Stimulated activated CD8-positive, alpha-beta memory T cell treated with anti-CD3 and anti-CD28 coated beads, Interleukin-4, amount 100 ng/mL, for 48 hours (primary cell): ENCODE results near the gene PUS1.
"Not testable (repeated sequence)": the region's sequence is repeated elsewhere in the genome, so short reads cannot be mapped to it uniquely, and the experiment has no call there.

Experiments
- DNase-seq: peaks from one replicate; pipeline ENCODE4 v3.0.0-alpha.2; 2020

The PUS1 gene

GRCh38 chr12:131963381-131963780 is 34.3 kb downstream of the PUS1 start:
- no peak for DNase-seq

DNA sequence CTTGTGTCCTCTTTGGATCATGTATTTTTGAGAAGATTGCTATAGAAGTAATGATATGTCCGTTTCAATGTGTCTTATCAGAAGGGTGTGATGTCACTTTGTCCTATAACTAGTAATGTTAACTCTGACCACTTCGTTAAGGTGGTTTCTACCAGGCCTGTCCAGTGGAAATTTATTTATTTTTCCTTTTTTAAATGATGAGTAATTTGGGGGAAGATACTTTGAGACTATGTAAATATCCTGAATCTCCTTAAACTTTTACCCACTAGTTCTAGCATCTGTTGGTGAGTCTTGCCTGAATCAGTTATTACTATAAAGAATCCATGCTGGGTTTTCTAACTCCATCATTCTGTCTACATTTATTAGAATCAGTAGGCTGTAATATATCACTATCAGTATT is 36.0 kb downstream of the PUS1 start:
- DNase-seq, result no peak

DNA sequence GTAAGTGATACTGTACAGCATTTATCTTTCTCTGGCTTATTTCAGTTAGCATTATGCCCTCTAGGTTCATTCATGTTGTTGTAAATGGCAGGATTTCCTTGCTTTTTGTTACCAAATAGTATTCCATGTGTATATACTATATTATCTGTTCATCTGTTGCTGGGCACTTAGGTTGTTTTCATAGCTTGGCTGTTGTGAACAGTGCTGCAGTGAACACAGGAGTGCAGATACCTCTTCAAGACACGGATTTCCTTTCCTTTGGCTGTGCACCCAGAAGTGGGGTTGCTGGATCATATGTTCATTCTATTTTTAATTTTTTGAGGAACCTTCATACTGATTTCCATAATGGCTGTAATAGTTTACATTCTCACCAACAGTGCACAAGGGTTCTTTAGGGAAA is 42.1 kb downstream of the PUS1 start:
- DNase-seq, result no peak

DNA sequence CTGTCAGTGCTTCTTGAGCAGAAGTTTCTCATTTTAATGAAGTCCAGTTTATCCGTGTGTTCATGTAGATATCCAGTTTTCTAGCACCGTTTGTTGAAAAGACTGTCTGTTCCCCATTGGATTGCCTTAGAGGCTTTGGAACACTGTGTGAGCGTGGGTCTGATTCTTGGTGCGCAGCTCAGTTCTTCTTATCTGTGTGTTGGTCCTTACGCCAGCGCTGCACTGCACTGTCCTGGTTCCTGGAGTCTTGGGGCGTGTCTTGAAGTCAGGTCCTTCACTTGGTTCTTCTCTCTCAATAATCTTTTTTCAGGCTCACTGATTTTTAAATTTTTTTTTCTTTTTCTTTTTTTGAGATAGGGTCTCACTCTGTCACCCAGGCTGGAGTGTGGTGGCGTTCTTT is 46.2 kb downstream of the PUS1 start:
- no peak for DNase-seq

DNA sequence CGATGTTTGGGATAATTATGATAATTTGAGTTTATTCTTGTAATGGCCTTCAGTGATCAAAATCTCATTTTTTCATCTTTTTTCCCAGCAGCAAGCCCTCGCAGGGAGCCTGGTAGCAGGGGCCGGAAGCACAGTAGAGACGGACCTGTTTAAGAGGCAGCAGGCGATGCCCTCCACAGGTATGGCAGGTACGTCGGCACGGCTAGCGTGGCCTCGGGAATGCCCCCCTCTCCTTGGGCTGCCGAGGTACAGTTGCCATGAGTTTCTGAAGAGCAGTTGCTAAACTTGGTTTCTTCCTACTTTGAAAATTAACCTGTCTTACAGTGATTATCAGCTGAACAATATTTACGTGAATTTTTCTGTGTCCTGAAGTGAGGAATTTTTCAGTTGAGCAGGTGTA is 50.5 kb downstream of the PUS1 start:
- DNase-seq, result no peak

DNA sequence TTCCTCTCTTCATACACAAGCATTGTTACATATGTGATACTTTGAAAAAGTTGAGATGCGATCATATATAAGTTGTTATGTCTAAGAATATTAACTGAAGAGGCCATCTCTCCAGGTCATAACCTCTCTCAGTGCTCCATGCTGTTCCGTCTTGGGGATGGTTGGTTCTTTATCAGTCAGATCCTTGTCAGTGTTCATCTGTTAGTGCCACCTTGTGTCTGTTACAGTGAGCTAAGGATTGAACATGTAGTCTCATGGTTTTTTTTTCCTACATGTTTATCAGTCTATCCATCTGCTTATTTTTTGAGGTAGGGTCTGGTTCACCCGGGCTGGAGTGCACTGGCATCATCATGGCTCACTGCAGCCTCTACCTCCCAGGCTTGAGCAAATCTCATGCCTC is 51.2 kb downstream of the PUS1 start:
- DNase-seq, result no peak

- no peak for DNase-seq
Observed at GRCh38 chr12:131981388-131981787, 52.3 kb downstream of the PUS1 start.

- DNase-seq, result no peak
Observed at GRCh38 chr12:131982041-131982440, 53.0 kb downstream of the PUS1 start.

- no peak for DNase-seq
Observed at GRCh38 chr12:131983026-131983425, 54.0 kb downstream of the PUS1 start.

GRCh38 chr12:131983554-131983953 is 54.5 kb downstream of the PUS1 start:
- no peak for DNase-seq

DNA sequence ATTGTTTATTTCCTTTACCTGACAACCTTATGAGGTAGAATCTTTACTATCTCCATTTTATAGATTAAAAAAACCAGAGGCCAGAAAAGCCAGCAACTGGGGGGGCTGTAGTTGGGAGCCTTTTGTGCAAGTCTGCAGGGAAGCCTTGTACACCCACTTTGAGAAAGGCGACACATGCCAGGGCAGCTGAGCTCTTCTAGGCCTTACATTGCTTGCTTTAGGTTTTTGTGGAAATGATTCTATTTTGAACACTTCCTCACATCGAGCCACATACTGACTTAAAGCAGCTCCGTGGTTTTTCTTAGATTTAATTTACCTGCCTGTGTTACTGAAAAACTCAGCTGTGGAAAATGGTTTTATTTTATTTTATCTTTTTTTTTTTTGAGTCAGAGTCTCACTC is 55.3 kb downstream of the PUS1 start:
- DNase-seq, result no peak

DNA sequence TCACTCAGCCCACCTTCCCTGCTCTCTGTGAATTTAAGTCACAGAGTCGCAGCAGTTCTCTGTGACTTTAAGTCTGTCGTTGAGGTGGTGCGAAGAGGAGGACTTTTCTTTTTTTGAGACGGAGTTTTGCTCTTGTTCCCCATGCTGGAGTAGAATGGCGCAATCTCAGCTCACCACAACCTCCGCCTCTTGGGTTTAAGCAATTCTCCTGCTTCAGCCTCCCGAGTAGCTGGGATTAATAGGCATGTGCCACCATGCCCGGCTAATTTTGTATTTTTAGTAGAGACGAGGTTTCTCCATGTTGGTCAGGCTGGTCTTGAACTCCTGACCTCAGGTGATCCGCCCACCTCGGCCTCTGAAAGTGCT is 56.4 kb downstream of the PUS1 start:
- DNase-seq, result not testable (repeated sequence)

DNA sequence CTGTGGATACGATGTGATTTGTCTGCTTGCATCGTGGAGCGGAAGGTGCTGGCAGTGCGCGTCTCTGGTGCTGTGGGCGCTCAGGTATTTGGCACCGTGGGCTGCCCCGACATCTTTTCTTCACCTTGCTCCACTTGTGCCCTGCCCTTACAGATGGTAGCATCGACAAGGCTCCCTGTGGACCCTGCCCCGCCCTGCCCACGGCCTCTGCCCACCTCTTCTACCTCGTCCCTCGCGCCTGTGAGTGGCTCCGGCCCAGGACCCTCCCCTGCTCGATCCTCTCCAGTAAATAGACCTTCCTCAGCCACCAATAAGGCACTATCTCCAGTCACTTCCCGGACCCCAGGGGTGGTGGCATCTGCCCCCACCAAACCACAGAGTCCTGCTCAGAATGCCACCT is 57.3 kb downstream of the PUS1 start:
- DNase-seq, result no peak

DNA sequence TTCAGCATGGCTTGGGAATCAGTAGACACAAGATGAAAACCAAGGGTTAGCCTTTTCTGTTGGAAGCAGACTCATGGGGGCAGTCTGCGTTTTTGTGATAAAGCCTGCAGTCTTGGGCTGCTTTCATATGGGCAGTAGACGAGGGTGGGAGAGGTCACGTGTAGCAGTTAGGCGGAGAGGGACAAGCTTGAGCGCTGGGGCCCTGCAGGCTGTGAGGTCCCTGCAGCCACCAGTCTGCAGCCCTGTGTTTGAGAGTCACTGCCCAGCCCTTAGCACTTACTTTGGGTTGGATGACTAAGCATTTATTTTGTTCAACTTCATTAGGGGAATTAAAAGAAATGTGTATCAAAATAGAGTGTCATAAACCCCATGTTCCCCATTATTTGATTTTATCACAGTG is 57.8 kb downstream of the PUS1 start:
- no peak for DNase-seq

DNA sequence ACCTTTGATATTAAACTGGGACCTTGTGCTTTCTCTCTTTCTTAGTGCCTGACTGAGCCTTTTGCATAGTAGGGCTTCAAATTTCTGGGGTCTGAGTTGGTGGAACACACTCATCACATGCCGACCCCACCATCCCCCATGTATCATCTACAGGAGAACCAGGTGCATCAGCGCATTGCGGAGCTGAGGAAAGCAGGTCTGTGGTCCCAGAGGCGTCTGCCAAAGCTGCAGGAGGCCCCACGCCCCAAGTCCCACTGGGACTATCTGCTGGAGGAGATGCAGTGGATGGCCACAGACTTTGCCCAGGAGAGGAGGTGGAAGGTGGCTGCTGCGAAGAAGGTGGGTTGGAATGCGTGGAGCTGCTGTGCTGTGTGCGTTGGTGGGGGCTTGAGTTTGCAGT is 58.5 kb downstream of the PUS1 start:
- no peak for DNase-seq

- no peak for DNase-seq
Observed at GRCh38 chr12:131988054-131988796, 59.1 kb downstream of the PUS1 start.

DNA sequence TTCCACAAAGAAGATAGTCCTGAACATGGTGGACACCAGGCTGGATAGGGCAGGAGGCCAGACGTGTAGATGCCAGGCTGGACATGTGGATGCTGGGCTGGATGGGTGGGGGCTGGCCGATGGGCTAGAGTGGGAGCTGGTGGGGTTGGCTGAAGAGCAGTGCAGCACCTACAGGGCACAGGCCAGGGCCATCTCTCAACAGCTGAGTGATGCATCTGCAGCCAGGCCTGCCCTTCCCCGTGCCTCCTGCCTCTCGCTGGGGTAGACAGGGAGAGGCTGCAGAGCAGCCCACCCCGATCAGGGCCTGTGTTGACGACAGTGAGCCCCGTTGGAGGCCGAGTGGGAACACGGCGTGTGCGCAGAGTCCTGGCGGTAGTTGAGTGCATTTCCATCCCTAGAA is 59.9 kb downstream of the PUS1 start:
- no peak for DNase-seq

DNA sequence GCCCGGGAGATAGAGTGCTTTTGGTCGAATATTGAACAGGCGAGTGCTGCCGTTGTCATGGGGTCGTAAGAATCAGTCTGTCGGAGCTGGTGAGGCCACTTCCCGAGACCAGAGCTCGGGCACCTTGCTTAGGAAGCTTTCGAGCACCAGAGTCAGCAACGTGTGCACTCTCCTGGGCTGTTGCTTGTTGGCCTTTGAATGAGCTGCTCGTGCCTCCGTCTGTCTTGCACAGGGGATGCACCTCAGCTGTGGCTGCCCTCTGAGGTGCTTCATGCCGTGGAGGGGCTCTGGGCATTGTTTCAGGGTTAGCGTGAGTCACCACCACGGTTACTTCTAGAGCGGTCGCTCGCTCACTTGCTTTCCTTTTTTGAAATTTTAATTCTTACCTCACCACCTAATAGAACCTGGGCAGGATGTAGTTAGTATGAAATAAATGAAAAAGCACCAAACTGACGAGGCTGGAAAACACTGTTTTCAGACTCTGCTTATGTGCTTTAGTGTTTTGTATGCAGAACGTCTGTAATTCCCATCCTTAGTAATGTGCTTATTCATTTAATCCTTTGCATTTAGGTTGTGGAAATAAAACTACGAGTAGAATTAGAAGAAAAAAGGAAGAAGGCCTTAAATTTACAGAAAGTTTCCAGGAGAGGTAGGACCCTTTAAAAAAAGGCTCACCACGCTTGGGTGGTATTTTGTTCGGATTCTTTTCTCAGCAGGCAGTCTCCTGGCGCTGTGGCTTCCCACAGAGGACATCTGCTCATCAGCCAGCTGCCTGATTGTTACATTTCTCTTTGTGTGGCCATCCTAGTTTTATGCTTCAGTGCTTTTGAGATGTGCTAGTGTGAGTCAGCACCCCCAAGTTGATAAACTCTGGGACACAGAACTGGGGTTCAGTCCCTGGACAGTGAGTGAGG is 61.2 kb downstream of the PUS1 start:
- DNase-seq, result no peak

GRCh38 chr12:131990980-131991305 is 61.9 kb downstream of the PUS1 start:
- no peak for DNase-seq

DNA sequence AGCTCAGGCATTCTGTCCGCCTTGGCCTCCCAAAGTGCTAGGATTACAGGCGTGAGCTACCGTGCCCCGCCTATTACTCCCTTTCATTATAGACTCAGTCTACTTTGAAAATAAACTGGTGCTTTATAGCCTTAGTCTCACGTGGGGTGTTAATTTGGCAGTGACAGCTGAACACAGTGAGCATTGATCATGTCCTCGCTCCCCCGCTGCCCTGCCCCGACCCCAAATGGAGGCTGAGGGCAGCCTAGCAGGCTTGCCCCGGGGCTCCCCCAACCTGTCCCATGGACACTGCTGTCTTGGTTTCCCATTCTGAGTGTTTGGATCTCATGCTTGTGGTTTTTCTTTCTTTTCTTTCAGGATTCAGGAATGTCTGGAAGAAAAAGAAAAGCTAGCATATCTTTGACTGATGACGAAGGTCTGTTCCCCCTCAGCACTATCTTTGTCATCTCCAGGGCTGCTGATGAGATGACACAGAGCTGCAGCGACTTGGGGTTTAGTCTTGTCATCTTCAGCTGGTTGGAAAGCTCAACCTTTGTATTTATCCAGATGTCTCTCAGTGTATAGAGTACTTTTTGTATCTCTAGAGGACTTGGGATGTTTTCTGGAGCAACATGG is 62.8 kb downstream of the PUS1 start:
- no peak for DNase-seq

- no peak for DNase-seq
Observed at GRCh38 chr12:131994589-131994988, 65.5 kb downstream of the PUS1 start.
